Measurements from ENCODE around the gene DPM2. TPM values are rescaled to one million over a fixed set of nuclear protein-coding genes. Genes with fewer than 3 reads are reported as not detected.

The DPM2 gene
- total and polyA plus RNA-seq, 2 experiments from 2014 or later: 27.0 to 66.5 TPM

GRCh38 chr9:127962278-127962677, 24.6 kb upstream of the DPM2 start:
- in situ Hi-C loops (cut with MboI): no loop called here
- TF ChIP-seq EZH2phosphoT487 (IDR thresholded peaks at IDR 0.05; ENCODE audit: insufficient read depth, low read depth) (no peak), EZH2 (IDR thresholded peaks at IDR 0.05; ENCODE audit: insufficient read depth, poor library complexity, severe bottlenecking) (no peak)
- WGBS, 2 experiments (ENCODE audit: low coverage in 1 of 2, low lambda C conversion rate in 2 of 2, missing lambda C conversion rate in 2 of 2): 54 to 59% methylated on average over 3 of the region's 3 CpGs
- H3K36me3 ChIP-seq (ENCODE audit: low read depth): no peaks in the 10 kb centered on the region
- H3K27me3 ChIP-seq (replicated peaks; ENCODE audit: insufficient read depth): no peaks in the 10 kb centered on the region
- no peak overlapping the region for H3K9ac ChIP-seq
- H3K27ac ChIP-seq: no peak overlapping the region
- peaks cover 83% of the 10 kb centered on the region for H3K79me2 ChIP-seq (ENCODE audit: insufficient read depth)
- H3K4me2 ChIP-seq (ENCODE audit: unreplicated experiment): no peak overlapping the region
- H3F3A ChIP-seq (ENCODE audit: insufficient read depth): 0 out of 2 replicates have a peak, but pooled peaks cover 6% of the 10 kb centered on the region
- no peaks in the 10 kb centered on the region for H3K9me3 ChIP-seq (ENCODE audit: low read depth)
- no peaks in the 10 kb centered on the region; the same call in 1 of the 2 replicates for H4K20me1 ChIP-seq (ENCODE audit: insufficient read depth)
- no peak for DNase-seq
- no peak overlapping the region for H3K4me3 ChIP-seq
- H3K4me1 ChIP-seq (ENCODE audit: insufficient read depth): peaks cover 32% of the 10 kb centered on the region
- no peak overlapping the region for H2AFZ ChIP-seq
- H3K9me2 ChIP-seq (ENCODE audit: insufficient read depth): no peaks in the 10 kb centered on the region

- no peak overlapping the region for H3K9ac ChIP-seq
- H3K27ac ChIP-seq: no peak overlapping the region
- H3K9me2 ChIP-seq (ENCODE audit: insufficient read depth): no peaks in the 10 kb centered on the region
- H3K27me3 ChIP-seq (replicated peaks; ENCODE audit: insufficient read depth): no peaks in the 10 kb centered on the region
- peaks cover 28% of the 10 kb centered on the region for H3K4me1 ChIP-seq (ENCODE audit: insufficient read depth)
- H4K20me1 ChIP-seq (ENCODE audit: insufficient read depth): no peaks in the 10 kb centered on the region; the same call in 1 of the 2 replicates
- H3K4me3 ChIP-seq: no peak overlapping the region
- WGBS, 2 experiments (ENCODE audit: low coverage in 1 of 2, low lambda C conversion rate in 2 of 2, missing lambda C conversion rate in 2 of 2): 91% methylated on average over 9 to 13 of the region's 13 CpGs
- TF ChIP-seq EZH2 (IDR thresholded peaks at IDR 0.05; ENCODE audit: insufficient read depth, poor library complexity, severe bottlenecking): no peak
- TF ChIP-seq EZH2phosphoT487 (IDR thresholded peaks at IDR 0.05; ENCODE audit: insufficient read depth, low read depth): no peak
- no peaks in the 10 kb centered on the region for H3K36me3 ChIP-seq (ENCODE audit: low read depth)
- in situ Hi-C loops (cut with MboI): no loop called here
- DNase-seq: no peak
- 0 out of 2 replicates have a peak, but pooled peaks cover 6% of the 10 kb centered on the region for H3F3A ChIP-seq (ENCODE audit: insufficient read depth)
- no peaks in the 10 kb centered on the region for H3K9me3 ChIP-seq (ENCODE audit: low read depth)
- no peak overlapping the region for H2AFZ ChIP-seq
- no peak overlapping the region for H3K4me2 ChIP-seq (ENCODE audit: unreplicated experiment)
- H3K79me2 ChIP-seq (ENCODE audit: insufficient read depth): peaks cover 83% of the 10 kb centered on the region
Measured at GRCh38 chr9:127961613-127962155, 24.0 kb upstream of the DPM2 start.

DNA sequence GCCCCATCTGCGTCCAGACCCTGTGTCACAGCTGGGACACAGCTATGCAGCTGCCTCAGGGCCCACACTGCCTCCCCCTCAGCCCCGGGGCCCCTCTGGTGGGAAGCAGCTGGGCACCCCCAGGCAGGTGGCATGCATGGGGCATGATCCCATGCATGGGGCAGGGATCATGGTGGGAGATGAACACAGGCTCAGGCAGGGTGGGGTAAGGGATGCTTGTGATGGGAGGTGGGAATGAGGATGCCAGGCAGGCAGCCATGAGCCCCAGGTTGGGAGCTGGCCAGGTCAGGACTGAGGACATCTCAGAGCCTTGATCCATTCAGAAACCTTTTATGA, 23.5 kb upstream of the DPM2 start:
- Histone ChIP-seq H3K4me3 (no peak overlapping the region), H3K4me2 (ENCODE audit: unreplicated experiment) (no peak overlapping the region), H3K27ac (no peak overlapping the region), H3K9ac (no peak overlapping the region), H2AFZ (no peak overlapping the region), H3K36me3 (ENCODE audit: low read depth) (no peaks in the 10 kb centered on the region), H3F3A (ENCODE audit: insufficient read depth) (0 out of 2 replicates have a peak, but pooled peaks cover under 1% of the 10 kb centered on the region), H3K27me3 (replicated peaks; ENCODE audit: insufficient read depth) (no peaks in the 10 kb centered on the region), H4K20me1 (ENCODE audit: insufficient read depth) (no peaks in the 10 kb centered on the region; the same call in 1 of the 2 replicates), H3K4me1 (ENCODE audit: insufficient read depth) (peaks cover 22% of the 10 kb centered on the region), H3K79me2 (ENCODE audit: insufficient read depth) (peaks cover 83% of the 10 kb centered on the region), H3K9me3 (ENCODE audit: low read depth) (no peaks in the 10 kb centered on the region), H3K9me2 (ENCODE audit: insufficient read depth) (no peaks in the 10 kb centered on the region)
- 56 to 64% methylated on average over 2 of the region's 2 CpGs for WGBS, 2 experiments (ENCODE audit: low coverage in 1 of 2, low lambda C conversion rate in 2 of 2, missing lambda C conversion rate in 2 of 2)
- DNase-seq: no peak
- no peak for TF ChIP-seq EZH2phosphoT487 (IDR thresholded peaks at IDR 0.05; ENCODE audit: insufficient read depth, low read depth)
- TF ChIP-seq EZH2 (IDR thresholded peaks at IDR 0.05; ENCODE audit: insufficient read depth, poor library complexity, severe bottlenecking): no peak
- in situ Hi-C loops (cut with MboI): no loop called here

- in situ Hi-C loops (cut with MboI): no loop called here
- Histone ChIP-seq H3K27me3 (replicated peaks; ENCODE audit: insufficient read depth) (no peaks in the 10 kb centered on the region), H3F3A (ENCODE audit: insufficient read depth) (no peaks in the 10 kb centered on the region), H3K4me1 (ENCODE audit: insufficient read depth) (peaks cover 19% of the 10 kb centered on the region), H3K79me2 (ENCODE audit: insufficient read depth) (peaks cover 88% of the 10 kb centered on the region), H3K27ac (no peak overlapping the region), H3K9ac (no peak overlapping the region), H3K9me3 (ENCODE audit: low read depth) (no peaks in the 10 kb centered on the region), H3K4me2 (ENCODE audit: unreplicated experiment) (no peak overlapping the region), H3K9me2 (ENCODE audit: insufficient read depth) (no peaks in the 10 kb centered on the region), H3K36me3 (ENCODE audit: low read depth) (no peaks in the 10 kb centered on the region), H3K4me3 (no peak overlapping the region), H2AFZ (no peak overlapping the region), H4K20me1 (ENCODE audit: insufficient read depth) (no peaks in the 10 kb centered on the region; the same call in 1 of the 2 replicates)
- 56 to 59% methylated on average over 11 of the region's 11 CpGs for WGBS, 2 experiments (ENCODE audit: low coverage in 1 of 2, low lambda C conversion rate in 2 of 2, missing lambda C conversion rate in 2 of 2)
- TF ChIP-seq EZH2phosphoT487 (IDR thresholded peaks at IDR 0.05; ENCODE audit: insufficient read depth, low read depth) (no peak), EZH2 (IDR thresholded peaks at IDR 0.05; ENCODE audit: insufficient read depth, poor library complexity, severe bottlenecking) (no peak)
- DNase-seq: no peak
Measured at GRCh38 chr9:127960410-127961154, 22.9 kb upstream of the DPM2 start.
